Sigmoid colon (tissue), 3 donors: ENCODE results near the gene FMNL2.

Experiments used
- CTCF ChIP-seq, 4 experiments: fragments of 450-650 bp in 3 of 4; fragments of 200-600 bp in 1 of 4; IDR thresholded peaks; one replicate each; pipeline ENCODE4 v1.5.1; 2016 to 2019; ENCODE audit warnings: antibody characterized with exemption in 4 of 4, mild to moderate bottlenecking in 3 of 4, moderate library complexity in 2 of 4
- POLR2A ChIP-seq, 2 donors: fragments of 450-650 bp; IDR thresholded peaks; one replicate each; pipeline ENCODE4 v1.6.1; 2016; ENCODE audit warnings: antibody characterized with exemption in 2 of 2, mild to moderate bottlenecking in 2 of 2, moderate library complexity in 2 of 2

- TF ChIP-seq CTCF (IDR thresholded peaks at IDR 0.05) (no peak), POLR2A (IDR thresholded peaks at IDR 0.05) (no peak)
Measured at GRCh38 chr2:152620208-152620607, 285.2 kb downstream of the FMNL2 start.
